ENCODE measurements around the gene OIT3. TPM values are rescaled to one million over a fixed set of nuclear protein-coding genes. Genes with fewer than 3 reads are reported as not detected.

Gene OIT3
- polyA plus RNA-seq, 1 of the 3 experiments (the other 2 are of a cell fraction): not detected

GRCh38 chr10:72981882-72982529 lies 88.5 kb downstream of the OIT3 start:
- Histone ChIP-seq H3K36me3 (replicated peaks in 1 of 2; ENCODE audit: control insufficient read depth in 1 of 2, insufficient read depth in 2 of 2, low read length in 1 of 2) (no peaks in the 10 kb centered on the region), H2AFZ (ENCODE audit: low read depth) (no peak overlapping the region), H3K4me3 (ENCODE audit: low read depth in 2 of 2, low read length in 1 of 2) (no peak overlapping the region), H3K9me2 (no peaks in the 10 kb centered on the region), H4K20me1 (ENCODE audit: insufficient read depth) (no peaks in the 10 kb centered on the region), H3K27ac (ENCODE audit: low read depth in 2 of 2, low read length in 1 of 2) (no peak overlapping the region), H3K9ac (no peak overlapping the region), H3K27me3 (ENCODE audit: insufficient read depth) (no peaks in the 10 kb centered on the region), H3K79me2 (ENCODE audit: insufficient read depth) (no peaks in the 10 kb centered on the region), H3K4me1 (ENCODE audit: control insufficient read depth in 1 of 2, insufficient read depth in 2 of 2, low read depth in 1 of 2, low read length in 1 of 2) (no peaks in the 10 kb centered on the region), H3K4me2 (no peak overlapping the region), H3F3A (replicated peaks; ENCODE audit: insufficient read depth) (peaks cover 7% of the 10 kb centered on the region), H3K9me3 (peaks cover 15% of the 10 kb centered on the region)
- TF ChIP-seq EP300 (IDR thresholded peaks at IDR 0.05; ENCODE audit: borderline replicate concordance in 1 of 2, low read depth in 1 of 2, low read length in 1 of 2): no peak
- TF ChIP-seq CTCF (IDR thresholded peaks at IDR 0.05): no peak
- TF ChIP-seq IRF3 (IDR thresholded peaks at IDR 0.05; ENCODE audit: low read depth, low read length): no peak
- no peak for TF ChIP-seq PBX3 (IDR thresholded peaks at IDR 0.05)
- TF ChIP-seq TEAD4 (IDR thresholded peaks at IDR 0.05; ENCODE audit: borderline replicate concordance, insufficient read depth): no peak
- no peak for TF ChIP-seq FOSL2 (IDR thresholded peaks at IDR 0.05; ENCODE audit: borderline replicate concordance, low read depth)
- no peak for TF ChIP-seq RFX5 (IDR thresholded peaks at IDR 0.05; ENCODE audit: low read length)
- no peak for TF ChIP-seq CHD2 (IDR thresholded peaks at IDR 0.05; ENCODE audit: low read length, partially characterized antibody)
- no peak for TF ChIP-seq EZH2phosphoT487 (IDR thresholded peaks at IDR 0.05; ENCODE audit: borderline replicate concordance, low read depth)
- no peak for TF ChIP-seq POLR2AphosphoS5 (IDR thresholded peaks at IDR 0.05; ENCODE audit: low read depth, low read length)
- no peak for TF ChIP-seq SIN3A (IDR thresholded peaks at IDR 0.05; ENCODE audit: borderline replicate concordance, low read depth, low read length)
- no peak for TF ChIP-seq USF1 (IDR thresholded peaks at IDR 0.05; ENCODE audit: borderline replicate concordance, low read depth)
- TF ChIP-seq MXI1 (IDR thresholded peaks at IDR 0.05; ENCODE audit: low read depth, low read length): no peak
- no peak for TF ChIP-seq TCF12 (IDR thresholded peaks at IDR 0.05)
- TF ChIP-seq MEF2A (IDR thresholded peaks at IDR 0.05; ENCODE audit: borderline replicate concordance, low read depth): no peak
- no peak for TF ChIP-seq USF2 (IDR thresholded peaks at IDR 0.05; ENCODE audit: borderline replicate concordance, low read depth, low read length)
- no peak for TF ChIP-seq RXRA (IDR thresholded peaks at IDR 0.05; ENCODE audit: borderline replicate concordance, low read depth)
- TF ChIP-seq RAD21 (IDR thresholded peaks at IDR 0.05; ENCODE audit: low read length): no peak
- POLR2A ChIA-PET: no interaction called here
- CTCF ChIA-PET: no interaction called here
- WGBS (ENCODE audit: low lambda C conversion rate): 90% methylated on average over 2 of the region's 2 CpGs
- no peak for DNase-seq

Other genes with a start within 250 kb of the OIT3 start
- 20.6 and 30.1 TPM in 2 replicates for gene MCU, start 201.6 kb upstream of the OIT3 start, polyA plus RNA-seq (2012; rRNA removed)
- not detected in 2 replicates for gene PLA2G12B, start 61.1 kb downstream of the OIT3 start, polyA plus RNA-seq (2012; rRNA removed)
- gene P4HA1, start 203.1 kb downstream of the OIT3 start, polyA plus RNA-seq (2012; rRNA removed): 34.8 and 52.0 TPM in 2 replicates
- gene NUDT13, start 216.7 kb downstream of the OIT3 start, polyA plus RNA-seq (2012; rRNA removed): 3.4 and 6.0 TPM in 2 replicates